ENCODE results near the gene ENAH. TPM values are rescaled to one million over a fixed set of nuclear protein-coding genes. Genes with fewer than 3 reads are reported as not detected.

Gene ENAH
- total and polyA plus RNA-seq, 2 experiments from 2014 or later: 109 to 184 TPM

DNA sequence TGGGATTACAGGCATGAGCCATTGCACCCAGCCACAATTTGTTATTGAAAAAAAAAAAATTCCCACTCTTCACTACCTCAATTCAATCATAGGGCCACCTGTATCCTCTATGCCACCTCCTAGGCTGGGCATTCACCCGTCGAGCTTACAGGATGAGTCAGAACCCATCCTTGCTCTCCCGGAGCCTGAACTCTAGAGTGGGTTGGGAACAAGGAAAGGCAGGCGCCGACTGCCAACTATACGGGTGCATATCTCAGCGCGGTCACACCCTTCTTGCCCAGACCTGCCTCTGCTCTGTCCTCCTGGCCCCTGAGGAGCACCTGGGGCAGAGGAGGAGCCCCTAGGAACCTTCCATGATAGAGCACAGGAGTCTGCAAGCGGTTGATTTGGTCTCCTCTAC lies 203.7 kb downstream of the ENAH start:
- Histone ChIP-seq H3K4me3 (no peak overlapping the region), H2AFZ (no peak overlapping the region), H4K20me1 (replicated peaks; ENCODE audit: insufficient read depth) (no peaks in the 10 kb centered on the region), H3F3A (replicated peaks; ENCODE audit: low read depth) (no peaks in the 10 kb centered on the region), H3K27me3 (ENCODE audit: insufficient read depth) (no peaks in the 10 kb centered on the region), H3K4me2 (no peak overlapping the region), H3K9me2 (ENCODE audit: insufficient read depth) (no peaks in the 10 kb centered on the region), H3K27ac (ENCODE audit: low read depth) (no peak overlapping the region), H3K79me2 (replicated peaks; ENCODE audit: insufficient read depth) (no peaks in the 10 kb centered on the region), H3K4me1 (ENCODE audit: insufficient read depth) (peaks cover 13% of the 10 kb centered on the region), H3K36me3 (ENCODE audit: insufficient read depth) (no peaks in the 10 kb centered on the region)
- Mint-ChIP-seq H3K27me3 (ENCODE audit: insufficient read depth, low read depth, poor library complexity) (peaks cover 9% of the 10 kb centered on the region), H3K27ac (no peak overlapping the region), H3K36me3 (ENCODE audit: low read depth) (no peaks in the 10 kb centered on the region), H3K4me3 (no peak overlapping the region), H3K4me1 (peaks cover 32% of the 10 kb centered on the region), H3K9me3 (no peaks in the 10 kb centered on the region)
- no peak for ATAC-seq
- DNase-seq (ENCODE audit: low spot score): no peak
- TF ChIP-seq, protein P1, sequence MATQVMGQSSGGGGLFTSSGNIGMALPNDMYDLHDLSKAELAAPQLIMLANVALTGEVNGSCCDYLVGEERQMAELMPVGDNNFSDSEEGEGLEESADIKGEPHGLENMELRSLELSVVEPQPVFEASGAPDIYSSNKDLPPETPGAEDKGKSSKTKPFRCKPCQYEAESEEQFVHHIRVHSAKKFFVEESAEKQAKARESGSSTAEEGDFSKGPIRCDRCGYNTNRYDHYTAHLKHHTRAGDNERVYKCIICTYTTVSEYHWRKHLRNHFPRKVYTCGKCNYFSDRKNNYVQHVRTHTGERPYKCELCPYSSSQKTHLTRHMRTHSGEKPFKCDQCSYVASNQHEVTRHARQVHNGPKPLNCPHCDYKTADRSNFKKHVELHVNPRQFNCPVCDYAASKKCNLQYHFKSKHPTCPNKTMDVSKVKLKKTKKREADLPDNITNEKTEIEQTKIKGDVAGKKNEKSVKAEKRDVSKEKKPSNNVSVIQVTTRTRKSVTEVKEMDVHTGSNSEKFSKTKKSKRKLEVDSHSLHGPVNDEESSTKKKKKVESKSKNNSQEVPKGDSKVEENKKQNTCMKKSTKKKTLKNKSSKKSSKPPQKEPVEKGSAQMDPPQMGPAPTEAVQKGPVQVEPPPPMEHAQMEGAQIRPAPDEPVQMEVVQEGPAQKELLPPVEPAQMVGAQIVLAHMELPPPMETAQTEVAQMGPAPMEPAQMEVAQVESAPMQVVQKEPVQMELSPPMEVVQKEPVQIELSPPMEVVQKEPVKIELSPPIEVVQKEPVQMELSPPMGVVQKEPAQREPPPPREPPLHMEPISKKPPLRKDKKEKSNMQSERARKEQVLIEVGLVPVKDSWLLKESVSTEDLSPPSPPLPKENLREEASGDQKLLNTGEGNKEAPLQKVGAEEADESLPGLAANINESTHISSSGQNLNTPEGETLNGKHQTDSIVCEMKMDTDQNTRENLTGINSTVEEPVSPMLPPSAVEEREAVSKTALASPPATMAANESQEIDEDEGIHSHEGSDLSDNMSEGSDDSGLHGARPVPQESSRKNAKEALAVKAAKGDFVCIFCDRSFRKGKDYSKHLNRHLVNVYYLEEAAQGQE (IDR thresholded peaks at IDR 0.05; ENCODE audit: unreplicated experiment): no peak
- TF ChIP-seq ZNF114 (CRISPR knock-in tag; IDR thresholded peaks at IDR 0.05): no peak

DNA sequence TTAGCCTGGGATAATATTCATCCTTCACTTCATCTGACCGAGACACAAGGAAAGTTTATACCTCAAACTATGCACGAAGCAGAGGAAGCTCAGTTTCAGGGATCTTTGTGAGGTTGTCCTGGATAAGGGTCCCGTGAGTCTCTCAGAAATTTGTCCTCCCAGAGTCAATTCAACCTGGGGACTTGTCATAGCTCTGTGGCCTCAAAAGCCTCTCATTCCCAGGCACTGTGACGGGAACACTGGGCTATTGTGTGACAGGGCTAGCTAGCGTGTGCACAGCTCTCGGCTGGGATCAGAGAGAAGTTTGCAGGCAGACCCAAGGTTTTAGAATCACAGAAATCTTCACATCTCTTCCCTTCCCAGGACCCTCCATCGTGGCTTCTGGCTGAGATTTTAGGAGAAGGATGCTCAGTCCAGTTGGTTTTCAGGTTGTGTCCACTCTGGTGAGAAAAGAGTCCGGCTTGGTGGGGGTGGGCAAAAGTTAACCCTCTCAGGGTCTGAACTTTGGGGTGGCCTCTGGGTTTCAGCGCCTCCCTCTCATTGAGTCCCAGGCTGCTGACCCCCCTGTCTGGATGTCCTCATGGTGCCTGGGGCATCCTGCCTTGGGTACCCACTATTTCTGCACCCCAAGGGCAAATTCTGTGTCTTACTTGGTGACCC lies 204.6 kb downstream of the ENAH start:
- no peak overlapping the region for H3K27ac Mint-ChIP-seq
- peaks cover 13% of the 10 kb centered on the region for H3K4me1 ChIP-seq (ENCODE audit: insufficient read depth)
- no peak overlapping the region for H3K4me3 Mint-ChIP-seq
- no peak for ATAC-seq
- no peaks in the 10 kb centered on the region for H3K27me3 ChIP-seq (ENCODE audit: insufficient read depth)
- H2AFZ ChIP-seq: no peak overlapping the region
- TF ChIP-seq EZH2phosphoT487 (IDR thresholded peaks at IDR 0.05; ENCODE audit: unreplicated experiment) (no peak), STAT1 (IDR thresholded peaks at IDR 0.05; ENCODE audit: unreplicated experiment) (no peak)
- TF ChIP-seq, protein P2, sequence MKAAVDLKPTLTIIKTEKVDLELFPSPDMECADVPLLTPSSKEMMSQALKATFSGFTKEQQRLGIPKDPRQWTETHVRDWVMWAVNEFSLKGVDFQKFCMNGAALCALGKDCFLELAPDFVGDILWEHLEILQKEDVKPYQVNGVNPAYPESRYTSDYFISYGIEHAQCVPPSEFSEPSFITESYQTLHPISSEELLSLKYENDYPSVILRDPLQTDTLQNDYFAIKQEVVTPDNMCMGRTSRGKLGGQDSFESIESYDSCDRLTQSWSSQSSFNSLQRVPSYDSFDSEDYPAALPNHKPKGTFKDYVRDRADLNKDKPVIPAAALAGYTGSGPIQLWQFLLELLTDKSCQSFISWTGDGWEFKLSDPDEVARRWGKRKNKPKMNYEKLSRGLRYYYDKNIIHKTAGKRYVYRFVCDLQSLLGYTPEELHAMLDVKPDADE (IDR thresholded peaks at IDR 0.05): no peak
- no peaks in the 10 kb centered on the region for H3F3A ChIP-seq (replicated peaks; ENCODE audit: low read depth)
- H3K4me3 ChIP-seq: no peak overlapping the region
- no peak for DNase-seq (ENCODE audit: low spot score)
- no peak overlapping the region for H3K4me2 ChIP-seq
- H3K27ac ChIP-seq (ENCODE audit: low read depth): no peak overlapping the region
- no peaks in the 10 kb centered on the region for H3K36me3 Mint-ChIP-seq (ENCODE audit: low read depth)
- H3K9me3 Mint-ChIP-seq: no peaks in the 10 kb centered on the region
- no peaks in the 10 kb centered on the region for H4K20me1 ChIP-seq (replicated peaks; ENCODE audit: insufficient read depth)
- peaks cover 32% of the 10 kb centered on the region for H3K4me1 Mint-ChIP-seq
- H3K79me2 ChIP-seq (replicated peaks; ENCODE audit: insufficient read depth): no peaks in the 10 kb centered on the region
- peaks cover 13% of the 10 kb centered on the region for H3K27me3 Mint-ChIP-seq (ENCODE audit: insufficient read depth, low read depth, poor library complexity)
- H3K9me2 ChIP-seq (ENCODE audit: insufficient read depth): no peaks in the 10 kb centered on the region
- H3K36me3 ChIP-seq (ENCODE audit: insufficient read depth): no peaks in the 10 kb centered on the region
